ENCODE data around the gene C1D. TPM values are rescaled to one million over a fixed set of nuclear protein-coding genes. Genes with fewer than 3 reads are reported as not detected.
A peak's percentile ranks its signal among the peaks of the same experiment; 100 is the strongest.
"Not testable (repeated sequence)": the region's sequence is repeated elsewhere in the genome, so short reads cannot be mapped to it uniquely, and the experiment has no call there.

Gene C1D
- total RNA-seq, 4 donors from 2014 or later, result 2.2 to 71.8 (median 30.5) TPM

DNA sequence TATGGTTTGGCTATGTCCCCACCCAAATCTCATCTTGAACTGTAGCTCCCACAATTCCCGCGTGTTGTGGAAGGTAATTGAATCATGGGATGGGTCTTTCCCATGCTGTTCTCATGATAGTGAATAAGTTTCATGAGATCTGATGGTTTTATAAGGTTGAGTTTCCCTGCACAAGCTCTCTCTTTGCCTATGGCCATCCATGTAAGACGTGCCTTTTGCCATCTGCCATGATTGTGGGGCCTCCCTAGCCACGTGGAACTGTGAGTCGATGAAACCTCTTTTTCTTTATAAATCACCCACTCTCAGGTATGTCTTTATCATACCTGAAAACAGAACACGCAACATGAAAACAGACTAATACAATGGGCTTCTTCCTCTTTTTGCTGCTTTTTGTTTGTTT, 11.2 kb upstream of the C1D start:
- intact Hi-C loops (cut with DNase I; ENCODE audit: low total_unique reads) (no loop called here), in situ Hi-C loops (cut with MboI; ENCODE audit: low pct_ligation_motif_present in 1 of 4, low pct_unique_long_range_greater_than_20kb in 1 of 4, low sequenced_read_pairs in 3 of 4) (no loop called here)
- H3K4me1 ChIP-seq, result no peaks in the 10 kb centered on the region
- no peaks in the 10 kb centered on the region for H3K36me3 ChIP-seq
- H3K4me3 ChIP-seq, result no peak overlapping the region
- H3K27me3 ChIP-seq, result no peaks in the 10 kb centered on the region
- DNase-seq, result no peak
- WGBS, 2 donors (ENCODE audit: low coverage in 1 of 2), result 87 to 95% methylated on average over 2 to 6 of the region's 6 CpGs
- no peaks in the 10 kb centered on the region for H3K9me3 ChIP-seq
- H3K27ac ChIP-seq, result no peak overlapping the region
- TF ChIP-seq EP300 (IDR thresholded peaks at IDR 0.05; ENCODE audit: low read depth) (no peak), CTCF (IDR thresholded peaks at IDR 0.05) (no peak)

DNA sequence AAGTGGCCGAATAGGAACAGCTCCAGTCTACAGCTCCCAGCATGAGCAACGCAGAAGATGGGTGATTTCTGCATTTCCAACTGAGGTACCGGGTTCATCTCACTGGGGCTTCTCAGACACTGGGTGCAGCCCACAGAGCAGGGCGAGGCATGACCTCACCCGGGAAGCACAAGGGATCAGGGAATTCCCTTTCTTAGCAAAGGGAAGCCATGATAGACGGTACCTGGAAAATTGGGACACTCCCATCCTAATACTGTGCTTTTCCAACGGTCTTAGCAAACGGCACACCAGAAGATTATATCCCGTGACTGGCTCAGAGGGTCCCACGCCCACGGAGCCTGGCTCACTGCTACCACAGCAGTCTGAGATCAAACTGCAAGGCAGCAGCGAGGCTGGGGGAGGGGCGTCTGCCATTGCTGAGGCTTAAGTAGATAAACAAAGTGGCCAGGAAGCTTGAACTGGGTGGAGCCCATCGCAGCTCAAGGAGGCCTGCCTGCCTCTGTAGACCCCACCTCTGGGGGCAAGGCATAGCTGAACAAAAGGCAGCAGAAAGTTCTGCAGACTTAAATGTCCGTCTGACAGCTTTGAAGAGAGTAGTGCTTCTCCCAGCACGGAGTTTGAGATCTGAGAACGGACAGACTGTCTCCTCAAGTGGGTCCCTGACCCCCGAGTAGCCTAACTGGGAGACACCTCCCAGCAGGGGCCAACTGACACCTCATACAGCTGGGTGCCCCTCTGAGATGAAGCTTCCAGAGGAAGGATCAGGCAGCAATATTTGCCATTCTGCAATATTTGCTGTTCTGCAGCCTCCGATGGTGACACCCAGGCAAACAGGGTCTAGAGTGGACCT, 1.2 kb upstream of the C1D start:
- intact Hi-C loops (cut with DNase I; ENCODE audit: low total_unique reads); H3K9me3 ChIP-seq; in situ Hi-C loops (cut with MboI; ENCODE audit: low pct_ligation_motif_present in 1 of 4, low pct_unique_long_range_greater_than_20kb in 1 of 4, low sequenced_read_pairs in 3 of 4); H3K36me3 ChIP-seq; H3K27me3 ChIP-seq: not testable (repeated sequence)
- peak overlapping the region in 1 of 4 donors; percentile 4 for H3K4me3 ChIP-seq
- peak overlapping the region in 1 of 4 donors; percentile 92 for H3K27ac ChIP-seq
- DNase-seq, result peak; percentile 10
- 77 to 100% methylated on average over 2 to 17 of the region's 19 CpGs for WGBS, 2 donors (ENCODE audit: low coverage in 1 of 2)
- peaks cover 8 to 37% (median 15%) of the 10 kb centered on the region in 4 donors for H3K4me1 ChIP-seq

GRCh38 chr2:68060652-68061051, 2.2 kb downstream of the C1D start:
- DNase-seq, result no peak
- Histone ChIP-seq H3K27ac (no peak overlapping the region), H3K4me1 (peaks cover 8 to 40% (median 15%) of the 10 kb centered on the region in 4 donors), H3K9me3 (no peaks in the 10 kb centered on the region), H3K27me3 (no peaks in the 10 kb centered on the region), H3K4me3 (no peak overlapping the region), H3K36me3 (no peaks in the 10 kb centered on the region)
- 72 to 84% methylated on average over 2 to 5 of the region's 5 CpGs for WGBS, 2 donors (ENCODE audit: low coverage in 1 of 2)
- intact Hi-C loops (cut with DNase I; ENCODE audit: low total_unique reads), result no loop called here
- in situ Hi-C loops (cut with MboI; ENCODE audit: low pct_ligation_motif_present in 1 of 4, low pct_unique_long_range_greater_than_20kb in 1 of 4, low sequenced_read_pairs in 3 of 4), result no loop called here
- no peak for TF ChIP-seq CTCF (IDR thresholded peaks at IDR 0.05)
- TF ChIP-seq EP300 (IDR thresholded peaks at IDR 0.05; ENCODE audit: low read depth), result no peak
- TF ChIP-seq POLR2A (IDR thresholded peaks at IDR 0.05), result no peak
- no peak for TF ChIP-seq POLR2AphosphoS5 (IDR thresholded peaks at IDR 0.05)

DNA sequence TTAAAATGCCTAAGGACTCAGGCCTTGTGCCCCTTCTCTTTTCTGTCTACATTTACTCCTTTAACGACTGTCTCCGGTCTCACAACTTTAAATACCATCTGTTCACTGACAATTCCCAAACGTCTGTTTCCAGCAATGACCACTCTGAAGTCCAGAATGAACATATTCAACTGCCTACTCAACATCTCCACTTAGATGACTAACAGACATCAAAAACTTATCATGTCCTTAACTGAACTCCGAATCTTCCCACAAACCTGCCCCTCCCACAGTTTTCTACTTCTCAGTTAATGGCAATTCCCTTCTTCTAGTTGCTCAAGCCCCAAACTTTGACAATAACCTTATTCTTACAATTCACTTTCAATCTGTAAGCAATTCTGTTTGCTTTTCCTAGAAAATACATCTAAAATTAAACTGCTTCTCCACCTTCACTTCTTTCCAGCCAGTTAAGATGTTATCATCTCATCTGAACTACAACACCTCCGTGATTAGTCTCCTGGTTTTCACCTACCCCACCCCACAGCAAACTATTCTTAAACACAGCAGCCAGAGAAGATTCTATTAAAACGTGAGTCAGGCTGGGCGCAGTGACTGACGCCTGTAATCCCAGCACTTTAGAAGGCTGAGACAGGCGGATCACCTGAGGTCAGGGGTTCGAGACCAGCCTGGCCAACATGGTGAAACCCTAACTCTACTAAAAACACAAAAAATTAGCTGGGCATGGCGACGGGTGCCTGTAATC, 2.8 kb downstream of the C1D start:
- intact Hi-C loops (cut with DNase I; ENCODE audit: low total_unique reads), result no loop called here
- Histone ChIP-seq H3K9me3 (no peaks in the 10 kb centered on the region), H3K27me3 (no peaks in the 10 kb centered on the region), H3K27ac (no peak overlapping the region), H3K36me3 (no peaks in the 10 kb centered on the region), H3K4me1 (peaks cover 8 to 40% (median 15%) of the 10 kb centered on the region in 4 donors), H3K4me3 (no peak overlapping the region)
- in situ Hi-C loops (cut with MboI; ENCODE audit: low pct_ligation_motif_present in 1 of 4, low pct_unique_long_range_greater_than_20kb in 1 of 4, low sequenced_read_pairs in 3 of 4), result no loop called here
- no peak for TF ChIP-seq EP300 (IDR thresholded peaks at IDR 0.05; ENCODE audit: low read depth)
- TF ChIP-seq CTCF (IDR thresholded peaks at IDR 0.05), result no peak
- no peak for TF ChIP-seq POLR2A (IDR thresholded peaks at IDR 0.05)
- no peak for TF ChIP-seq POLR2AphosphoS5 (IDR thresholded peaks at IDR 0.05)
- 65 to 81% methylated on average over 5 to 12 of the region's 12 CpGs for WGBS, 2 donors (ENCODE audit: low coverage in 1 of 2)
- DNase-seq, result no peak
